GM23248 (cell line): ENCODE data around the gene TMEM190. TPM values are rescaled to one million over a fixed set of nuclear protein-coding genes. Genes with fewer than 3 reads are reported as not detected.

Source experiments
- DNase-seq: peaks from one replicate; pipeline ENCODE4 v3.0.0-alpha.2; 2015
- H2AFZ ChIP-seq: fragments of 200-600 bp; sonication (generic); 2 replicates; pipeline ENCODE4 v1.6.1; 2016; ENCODE audit warnings: antibody characterized with exemption
- H3F3A ChIP-seq: fragments of 200-600 bp; sonication (generic); 2 replicates; pipeline ENCODE4 v1.6.1; 2016; ENCODE audit warnings: mild to moderate bottlenecking, antibody characterized with exemption, mixed run types; ENCODE audit not compliant: insufficient read depth
- H3K27ac ChIP-seq: fragments of 200-600 bp; sonication (generic); 2 replicates; pipeline ENCODE4 v1.5.1; 2016; ENCODE audit warnings: mild to moderate bottlenecking
- H3K27me3 ChIP-seq: fragments of 200-600 bp; sonication (generic); replicated peaks from 2 replicates; pipeline ENCODE4 v1.6.1; 2016; ENCODE audit warnings: mild to moderate bottlenecking; ENCODE audit not compliant: insufficient read depth
- H3K36me3 ChIP-seq: fragments of 200-600 bp; sonication (generic); 2 replicates; pipeline ENCODE4 v1.6.1; 2016; ENCODE audit warnings: low read depth, mild to moderate bottlenecking
- H3K4me1 ChIP-seq: fragments of 200-600 bp; sonication (generic); 2 replicates; pipeline ENCODE4 v1.6.1; 2016; ENCODE audit warnings: mild to moderate bottlenecking; ENCODE audit not compliant: insufficient read depth
- H3K4me2 ChIP-seq: fragments of 200-600 bp; sonication (generic); one replicate; pipeline ENCODE4 v1.6.1; 2016; ENCODE audit warnings: mild to moderate bottlenecking; ENCODE audit not compliant: unreplicated experiment
- H3K4me3 ChIP-seq: fragments of 200-600 bp; sonication (generic); 2 replicates; pipeline ENCODE4 v1.5.1; 2016; ENCODE audit warnings: mild to moderate bottlenecking
- H3K79me2 ChIP-seq: fragments of 200-600 bp; sonication (generic); 2 replicates; pipeline ENCODE4 v1.6.1; 2016; ENCODE audit warnings: mild to moderate bottlenecking; ENCODE audit not compliant: insufficient read depth
- H3K9ac ChIP-seq: fragments of 200-600 bp; sonication (generic); 2 replicates; pipeline ENCODE4 v1.6.1; 2016; ENCODE audit warnings: mild to moderate bottlenecking
- H3K9me2 ChIP-seq: fragments of 200-600 bp; sonication (generic); 2 replicates; pipeline ENCODE4 v1.6.1; 2016; ENCODE audit warnings: mixed run types, mild to moderate bottlenecking, moderate library complexity; ENCODE audit not compliant: insufficient read depth
- H3K9me3 ChIP-seq: fragments of 200-600 bp; sonication (generic); one replicate; pipeline ENCODE4 v1.6.1; 2017; ENCODE audit warnings: low read depth
- H4K20me1 ChIP-seq: fragments of 200-600 bp; sonication (generic); 2 replicates; pipeline ENCODE4 v1.6.0; 2016; ENCODE audit not compliant: insufficient read depth
- EZH2 ChIP-seq: fragments of 200-600 bp; sonication (generic); IDR thresholded peaks from 2 replicates; pipeline ENCODE4 v1.6.1; 2018; ENCODE audit warnings: antibody characterized with exemption, mild to moderate bottlenecking; ENCODE audit not compliant: insufficient read depth, poor library complexity, severe bottlenecking
- EZH2phosphoT487 ChIP-seq: fragments of 200-600 bp; sonication (generic); IDR thresholded peaks from 2 replicates; pipeline ENCODE4 v1.6.1; 2018; ENCODE audit warnings: antibody characterized with exemption, moderate library complexity, mild to moderate bottlenecking, low read depth; ENCODE audit not compliant: insufficient read depth
- WGBS, 2 experiments: methylation state at CpG; one replicate each; pipeline ENCODE4 v1.1.6; 2015 to 2017; ENCODE audit warnings: low lambda C conversion rate in 2 of 2, low coverage in 1 of 2; ENCODE audit errors: missing lambda C conversion rate in 2 of 2; 5-methylcytosine and 5-hydroxymethylcytosine counted together
- in situ Hi-C: fragments of 300-500 bp; cut with MboI; formaldehyde crosslinking; loops from 2 replicates; pipeline ENCODE4 v1.15.0; 2020
- polyA plus RNA-seq: library from polyadenylated mRNA; unstranded; fragments of >200 nt; fragmentation: Nextera tagmentation; extraction: Ambion mirVana; gene quantifications from 2 replicates; pipeline ENCODE4 v1.2.1, GENCODE V29; 2016
- total RNA-seq: library from RNA; depleted of rRNA; stranded (reverse); fragments of >200 nt; shearing (Covaris generic); gene quantifications from 2 replicates; pipeline ENCODE4 v1.2.3, GENCODE V29; 2014

TMEM190 gene
- total and polyA plus RNA-seq, 2 experiments from 2014 or later = not detected

- in situ Hi-C loops = no loop called here
- WGBS, 2 experiments = 73 to 76% methylated on average over 18 of the region's 18 CpGs
- H3K27me3 ChIP-seq = no peaks in the 10 kb centered on the region
- peaks cover 12% of the 10 kb centered on the region; the same call in 1 of the 2 replicates for H4K20me1 ChIP-seq
- H2AFZ ChIP-seq = no peak overlapping the region
- H3K79me2 ChIP-seq = peaks cover 43% of the 10 kb centered on the region
- peak; percentile 66 for DNase-seq
- H3K4me2 ChIP-seq = no peak overlapping the region
- peaks cover 24% of the 10 kb centered on the region; the same call in 1 of the 2 replicates for H3K36me3 ChIP-seq
- no peak overlapping the region for H3K4me3 ChIP-seq
- H3K9me2 ChIP-seq = no peaks in the 10 kb centered on the region
- H3K9me3 ChIP-seq = no peaks in the 10 kb centered on the region
- H3K4me1 ChIP-seq = peaks cover 20% of the 10 kb centered on the region; the same call in 1 of the 2 replicates
- TF ChIP-seq EZH2 (no peak), EZH2phosphoT487 (no peak)
- H3F3A ChIP-seq = peaks cover 44% of the 10 kb centered on the region
- no peak overlapping the region for H3K9ac ChIP-seq
- 0 out of 2 replicates have a peak overlapping the region, but pooled peaks have one; percentile 17 for H3K27ac ChIP-seq
Observed at GRCh38 chr19:55391702-55392615, 15.3 kb downstream of the TMEM190 start.

- WGBS, 2 experiments = 80 to 86% methylated on average over 15 to 18 of the region's 18 CpGs
- no peak for TF ChIP-seq EZH2phosphoT487
- no peak for TF ChIP-seq EZH2
- in situ Hi-C loops = no loop called here
- H3K4me1 ChIP-seq = peaks cover 10% of the 10 kb centered on the region; the same call in 1 of the 2 replicates
- peaks cover 13% of the 10 kb centered on the region; the same call in 1 of the 2 replicates for H3K36me3 ChIP-seq
- no peak overlapping the region for H2AFZ ChIP-seq
- no peak for DNase-seq
- no peaks in the 10 kb centered on the region for H3K9me3 ChIP-seq
- H3K9me2 ChIP-seq = no peaks in the 10 kb centered on the region
- no peak overlapping the region for H3K27ac ChIP-seq
- H3K4me3 ChIP-seq = no peak overlapping the region
- no peak overlapping the region for H3K9ac ChIP-seq
- H3F3A ChIP-seq = peaks cover 48% of the 10 kb centered on the region
- peaks cover 7% of the 10 kb centered on the region; the same call in 1 of the 2 replicates for H4K20me1 ChIP-seq
- H3K79me2 ChIP-seq = peaks cover 32% of the 10 kb centered on the region
- no peaks in the 10 kb centered on the region for H3K27me3 ChIP-seq
- no peak overlapping the region for H3K4me2 ChIP-seq
Observed at GRCh38 chr19:55392820-55393761, 16.5 kb downstream of the TMEM190 start.

DNA sequence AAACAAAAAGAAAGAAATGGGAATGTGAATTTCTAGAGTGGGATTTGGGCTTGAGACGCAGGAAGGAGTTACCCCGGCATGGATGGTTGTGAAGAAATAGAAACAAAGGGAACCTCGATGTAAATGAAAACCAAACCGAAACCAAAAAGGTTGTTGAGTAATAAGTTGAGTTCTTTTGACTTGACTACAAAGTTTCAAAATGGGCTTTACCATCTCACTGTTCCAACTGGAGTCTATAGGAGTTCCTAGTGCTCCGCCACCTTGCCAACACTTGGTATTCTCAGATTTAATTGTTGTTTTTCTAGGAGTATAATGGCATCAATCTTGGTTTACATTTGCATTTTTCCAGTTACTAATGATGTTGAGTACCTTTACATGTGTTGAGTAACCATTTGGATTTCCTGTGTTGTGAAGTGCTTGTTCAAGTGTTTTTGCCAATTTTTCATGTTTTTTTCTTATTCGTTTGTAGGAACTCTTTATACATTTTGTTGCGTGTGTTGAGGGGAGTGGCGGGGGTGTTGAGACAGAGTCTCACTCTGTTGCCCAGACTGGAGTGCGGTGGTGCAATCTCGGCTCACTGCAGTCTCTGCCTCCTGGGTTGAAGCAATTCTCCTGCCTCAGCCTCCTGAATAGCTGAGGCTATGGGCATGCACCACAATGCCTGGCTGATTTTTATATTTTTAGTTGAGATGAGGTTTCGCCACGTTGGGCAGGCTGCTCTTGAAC lies 21.7 kb downstream of the TMEM190 start:
- no peaks in the 10 kb centered on the region for H3K27me3 ChIP-seq
- H3K4me3 ChIP-seq = no peak overlapping the region
- H3K27ac ChIP-seq = no peak overlapping the region
- TF ChIP-seq EZH2 (no peak), EZH2phosphoT487 (no peak)
- peaks cover 15% of the 10 kb centered on the region for H3K79me2 ChIP-seq
- DNase-seq = no peak
- no peaks in the 10 kb centered on the region for H3K9me2 ChIP-seq
- in situ Hi-C loops = no loop called here
- WGBS, 2 experiments = 93 to 94% methylated on average over 12 of the region's 12 CpGs
- no peaks in the 10 kb centered on the region for H3K9me3 ChIP-seq
- no peak overlapping the region for H2AFZ ChIP-seq
- peaks cover 4% of the 10 kb centered on the region; the same call in 1 of the 2 replicates for H3K36me3 ChIP-seq
- H3K4me1 ChIP-seq = no peaks in the 10 kb centered on the region
- H4K20me1 ChIP-seq = no peaks in the 10 kb centered on the region; the same call in 1 of the 2 replicates
- no peak overlapping the region for H3K4me2 ChIP-seq
- H3K9ac ChIP-seq = no peak overlapping the region
- H3F3A ChIP-seq = peaks cover 48% of the 10 kb centered on the region
